WTC11 (cell line): ENCODE data around the gene HNRNPR. TPM values are rescaled to one million over a fixed set of nuclear protein-coding genes. Genes with fewer than 3 reads are reported as not detected.

Experiments
- ATAC-seq: fragments of 200-7000 bp; cut with Tn5 transposase; 2 replicates; pipeline ENCODE4 v1.10.0; 2021; ENCODE audit warnings: mild to moderate bottlenecking, moderate library complexity
- CTCF ChIA-PET: fragments of 300-600 bp; sonication (Branson Sonifier 250); formaldehyde crosslinking; loops from one replicate; lab custom pipeline; 2021; ENCODE audit warnings: antibody characterized with exemption; lab: Charles Lee
- POLR2A ChIA-PET: fragments of 350-600 bp; sonication (Branson Sonifier 250); formaldehyde crosslinking; loops from one replicate; lab custom pipeline; 2021; ENCODE audit warnings: antibody characterized with exemption; lab: Charles Lee
- DNase-seq: peaks from one replicate; pipeline ENCODE4 v3.0.0; 2021; ENCODE audit warnings: low spot score
- H3K27ac Mint-ChIP-seq: 2 replicates; pipeline ENCODE4 v1.8.0; 2021; ENCODE audit warnings: mixed read lengths
- H3K27me3 Mint-ChIP-seq: 2 replicates; pipeline ENCODE4 v1.8.0; 2021; ENCODE audit warnings: low read depth, mild to moderate bottlenecking, moderate library complexity, mixed read lengths
- H3K36me3 Mint-ChIP-seq: 2 replicates; pipeline ENCODE4 v1.8.0; 2021; ENCODE audit warnings: mixed read lengths
- H3K4me1 Mint-ChIP-seq: 2 replicates; pipeline ENCODE4 v1.8.0; 2022; ENCODE audit warnings: mixed read lengths
- H3K4me3 Mint-ChIP-seq: 2 replicates; pipeline ENCODE4 v1.8.0; 2021; ENCODE audit warnings: mild to moderate bottlenecking, moderate library complexity, mixed read lengths
- H3K9me3 Mint-ChIP-seq: 2 replicates; pipeline ENCODE4 v1.8.0; 2021; ENCODE audit warnings: mixed read lengths
- GABPB1 ChIP-seq: sonication (generic); formaldehyde crosslinking; IDR thresholded peaks from 2 replicates; pipeline ENCODE4 v1.8.1; 2023; ENCODE audit warnings: mild to moderate bottlenecking, missing genetic modification reagents
- NFATC4 ChIP-seq: fragments of 250-450 bp; sonication (Bioruptor Pico); IDR thresholded peaks from 2 replicates; pipeline ENCODE4 v1.9.0; 2021; ENCODE audit warnings: mild to moderate bottlenecking
- NR2C2 ChIP-seq: sonication (generic); formaldehyde crosslinking; IDR thresholded peaks from 2 replicates; pipeline ENCODE4 v1.8.0; 2022; ENCODE audit warnings: mild to moderate bottlenecking, missing genetic modification reagents
- PRRX2 ChIP-seq: fragments of 250-450 bp; sonication (Bioruptor Pico); IDR thresholded peaks from 2 replicates; pipeline ENCODE4 v1.8.0; 2021; ENCODE audit warnings: mild to moderate bottlenecking
- SMAD3 ChIP-seq: sonication (generic); formaldehyde crosslinking; IDR thresholded peaks from 2 replicates; pipeline ENCODE4 v1.8.0; 2022; ENCODE audit warnings: missing genetic modification reagents, mild to moderate bottlenecking, borderline replicate concordance
- TP53 ChIP-seq: sonication (generic); formaldehyde crosslinking; IDR thresholded peaks from 2 replicates; pipeline ENCODE4 v1.8.1; 2023; ENCODE audit warnings: mild to moderate bottlenecking, missing genetic modification reagents
- ZNF219 ChIP-seq: sonication (generic); formaldehyde crosslinking; IDR thresholded peaks from 2 replicates; pipeline ENCODE4 v1.8.0; 2023; ENCODE audit warnings: missing genetic modification reagents, mild to moderate bottlenecking, borderline replicate concordance
- ZNF232 ChIP-seq: sonication (generic); formaldehyde crosslinking; IDR thresholded peaks from 2 replicates; pipeline ENCODE4 v1.8.0; 2022; ENCODE audit warnings: mild to moderate bottlenecking, missing genetic modification reagents
- total RNA-seq: library from RNA; stranded (reverse); gene quantifications from 3 replicates; pipeline ENCODE4 v1.2.3, GENCODE V29; 2021
- TF ChIP-seq, protein P1 (sequence below): sonication (generic); formaldehyde crosslinking; IDR thresholded peaks from 2 replicates; pipeline ENCODE4 v1.8.0; 2022; ENCODE audit warnings: mild to moderate bottlenecking, missing genetic modification reagents
- TF ChIP-seq, protein P2 (sequence below): fragments of 250-450 bp; sonication (Bioruptor Pico); IDR thresholded peaks from 2 replicates; pipeline ENCODE4 v2.1.2; 2022; ENCODE audit warnings: mild to moderate bottlenecking, moderate library complexity
- TF ChIP-seq, protein P3 (sequence below): sonication (generic); formaldehyde crosslinking; IDR thresholded peaks from 2 replicates; pipeline ENCODE4 v1.8.1; 2022; ENCODE audit warnings: missing genetic modification reagents, borderline replicate concordance
- TF ChIP-seq, protein P4 (sequence below): fragments of 250-450 bp; sonication (Bioruptor Pico); IDR thresholded peaks from 2 replicates; pipeline ENCODE4 v1.9.0; 2021; ENCODE audit warnings: moderate library complexity, mild to moderate bottlenecking, inconsistent platforms, borderline replicate concordance
- TF ChIP-seq, protein P5 (sequence below): sonication (generic); formaldehyde crosslinking; IDR thresholded peaks from 2 replicates; pipeline ENCODE4 v1.8.1; 2023; ENCODE audit warnings: mild to moderate bottlenecking, missing genetic modification reagents, moderate library complexity
- TF ChIP-seq, protein P6 (sequence below): sonication (generic); formaldehyde crosslinking; IDR thresholded peaks from 2 replicates; pipeline ENCODE4 v1.8.1; 2023; ENCODE audit warnings: mild to moderate bottlenecking, moderate library complexity, missing genetic modification reagents

The HNRNPR gene
- total RNA-seq, 1 experiment from 2014 or later, result 178 TPM

DNA sequence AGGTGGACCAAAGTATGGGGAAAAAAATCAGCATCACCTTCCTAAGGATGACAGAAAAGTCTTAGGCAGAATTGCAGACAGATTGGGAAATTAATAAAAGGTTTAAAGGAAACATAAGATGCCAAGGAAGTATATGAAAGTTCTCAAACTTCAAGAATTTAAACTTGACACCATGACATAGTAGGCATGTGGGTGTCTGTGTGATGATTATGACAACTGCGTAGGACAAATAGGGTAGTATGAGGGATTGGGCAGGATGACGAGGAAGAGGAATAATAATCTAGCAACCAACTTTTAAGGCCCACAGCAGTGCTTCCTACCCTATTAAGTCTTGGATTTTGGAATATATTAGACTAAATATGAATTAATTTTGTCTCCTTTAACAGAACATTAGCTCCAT, 52.4 kb downstream of the HNRNPR start:
- Mint-ChIP-seq H3K9me3 (no peaks in the 10 kb centered on the region), H3K36me3 (peaks cover 7% of the 10 kb centered on the region), H3K27ac (no peak overlapping the region), H3K4me3 (no peak overlapping the region), H3K4me1 (no peaks in the 10 kb centered on the region), H3K27me3 (no peaks in the 10 kb centered on the region)
- CTCF ChIA-PET, result no interaction called here
- ATAC-seq (no peak), DNase-seq (no peak)
- TF ChIP-seq NR2C2 (CRISPR knock-in tag) (no peak), GABPB1 (no peak), SMAD3 (CRISPR knock-in tag) (no peak), ZNF232 (CRISPR knock-in tag) (no peak), PRRX2 (no peak)
- TF ChIP-seq, protein P1, sequence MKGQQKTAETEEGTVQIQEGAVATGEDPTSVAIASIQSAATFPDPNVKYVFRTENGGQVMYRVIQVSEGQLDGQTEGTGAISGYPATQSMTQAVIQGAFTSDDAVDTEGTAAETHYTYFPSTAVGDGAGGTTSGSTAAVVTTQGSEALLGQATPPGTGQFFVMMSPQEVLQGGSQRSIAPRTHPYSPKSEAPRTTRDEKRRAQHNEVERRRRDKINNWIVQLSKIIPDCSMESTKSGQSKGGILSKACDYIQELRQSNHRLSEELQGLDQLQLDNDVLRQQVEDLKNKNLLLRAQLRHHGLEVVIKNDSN (CRISPR knock-in tag), result no peak
- TF ChIP-seq, protein P2, sequence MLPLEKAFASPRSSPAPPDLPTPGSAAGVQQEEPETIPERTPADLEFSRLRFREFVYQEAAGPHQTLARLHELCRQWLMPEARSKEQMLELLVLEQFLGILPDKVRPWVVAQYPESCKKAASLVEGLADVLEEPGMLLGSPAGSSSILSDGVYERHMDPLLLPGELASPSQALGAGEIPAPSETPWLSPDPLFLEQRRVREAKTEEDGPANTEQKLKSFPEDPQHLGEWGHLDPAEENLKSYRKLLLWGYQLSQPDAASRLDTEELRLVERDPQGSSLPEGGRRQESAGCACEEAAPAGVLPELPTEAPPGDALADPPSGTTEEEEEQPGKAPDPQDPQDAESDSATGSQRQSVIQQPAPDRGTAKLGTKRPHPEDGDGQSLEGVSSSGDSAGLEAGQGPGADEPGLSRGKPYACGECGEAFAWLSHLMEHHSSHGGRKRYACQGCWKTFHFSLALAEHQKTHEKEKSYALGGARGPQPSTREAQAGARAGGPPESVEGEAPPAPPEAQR (CRISPR knock-in tag), result no peak
- TF ChIP-seq, protein P3, sequence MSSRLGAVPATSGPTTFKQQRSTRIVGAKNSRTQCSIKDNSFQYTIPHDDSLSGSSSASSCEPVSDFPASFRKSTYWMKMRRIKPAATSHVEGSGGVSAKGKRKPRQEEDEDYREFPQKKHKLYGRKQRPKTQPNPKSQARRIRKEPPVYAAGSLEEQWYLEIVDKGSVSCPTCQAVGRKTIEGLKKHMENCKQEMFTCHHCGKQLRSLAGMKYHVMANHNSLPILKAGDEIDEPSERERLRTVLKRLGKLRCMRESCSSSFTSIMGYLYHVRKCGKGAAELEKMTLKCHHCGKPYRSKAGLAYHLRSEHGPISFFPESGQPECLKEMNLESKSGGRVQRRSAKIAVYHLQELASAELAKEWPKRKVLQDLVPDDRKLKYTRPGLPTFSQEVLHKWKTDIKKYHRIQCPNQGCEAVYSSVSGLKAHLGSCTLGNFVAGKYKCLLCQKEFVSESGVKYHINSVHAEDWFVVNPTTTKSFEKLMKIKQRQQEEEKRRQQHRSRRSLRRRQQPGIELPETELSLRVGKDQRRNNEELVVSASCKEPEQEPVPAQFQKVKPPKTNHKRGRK, result no peak
- TF ChIP-seq, protein P4, sequence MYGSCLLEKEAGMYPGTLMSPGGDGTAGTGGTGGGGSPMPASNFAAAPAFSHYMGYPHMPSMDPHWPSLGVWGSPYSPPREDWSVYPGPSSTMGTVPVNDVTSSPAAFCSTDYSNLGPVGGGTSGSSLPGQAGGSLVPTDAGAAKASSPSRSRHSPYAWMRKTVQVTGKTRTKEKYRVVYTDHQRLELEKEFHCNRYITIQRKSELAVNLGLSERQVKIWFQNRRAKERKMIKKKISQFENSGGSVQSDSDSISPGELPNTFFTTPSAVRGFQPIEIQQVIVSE (CRISPR knock-in tag), result no peak
- POLR2A ChIA-PET, result no interaction called here

DNA sequence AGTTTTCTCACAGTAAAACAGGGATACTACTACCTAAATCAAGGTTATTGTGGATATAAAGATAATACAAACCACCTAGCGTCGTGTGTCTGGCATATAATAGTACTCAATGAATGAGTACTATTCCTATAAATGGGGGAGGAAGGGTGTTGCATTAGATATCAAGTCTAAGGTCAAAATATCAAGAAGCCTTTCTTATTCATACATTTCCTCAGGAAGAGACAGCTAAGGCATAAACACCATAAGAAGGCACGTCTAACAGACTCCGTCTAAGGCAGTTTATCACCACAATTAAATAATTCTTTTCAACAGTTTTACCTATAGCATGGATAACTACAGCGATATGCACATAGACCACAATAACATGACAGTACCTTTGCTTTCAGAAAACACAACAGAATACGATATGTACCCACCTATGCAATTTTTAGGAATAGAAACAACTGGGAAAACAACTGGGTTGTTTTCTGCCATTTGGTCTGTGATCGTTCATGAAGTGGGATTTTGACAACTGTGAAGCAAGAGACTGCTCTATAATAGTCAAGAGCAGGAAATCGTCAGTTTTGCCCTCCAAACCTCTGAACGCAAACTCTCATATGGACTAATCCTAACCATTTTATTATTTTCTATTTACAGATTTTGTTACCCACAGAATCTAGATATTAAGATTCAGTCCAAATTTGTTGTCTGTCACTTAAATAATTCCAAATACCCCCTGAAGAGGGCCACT, 53.1 kb downstream of the HNRNPR start:
- Mint-ChIP-seq H3K27me3 (no peaks in the 10 kb centered on the region), H3K27ac (no peak overlapping the region), H3K4me1 (no peaks in the 10 kb centered on the region), H3K4me3 (no peak overlapping the region), H3K36me3 (peaks cover 11% of the 10 kb centered on the region)
- ChIA-PET CTCF (no interaction called here), POLR2A (no interaction called here)
- DNase-seq (no peak), ATAC-seq (no peak)
- TF ChIP-seq ZNF219 (CRISPR knock-in tag), result no peak
- TF ChIP-seq, all 79 proteins: peak for 0
- H3K9me3 Mint-ChIP-seq, result no peaks in the 10 kb centered on the region

DNA sequence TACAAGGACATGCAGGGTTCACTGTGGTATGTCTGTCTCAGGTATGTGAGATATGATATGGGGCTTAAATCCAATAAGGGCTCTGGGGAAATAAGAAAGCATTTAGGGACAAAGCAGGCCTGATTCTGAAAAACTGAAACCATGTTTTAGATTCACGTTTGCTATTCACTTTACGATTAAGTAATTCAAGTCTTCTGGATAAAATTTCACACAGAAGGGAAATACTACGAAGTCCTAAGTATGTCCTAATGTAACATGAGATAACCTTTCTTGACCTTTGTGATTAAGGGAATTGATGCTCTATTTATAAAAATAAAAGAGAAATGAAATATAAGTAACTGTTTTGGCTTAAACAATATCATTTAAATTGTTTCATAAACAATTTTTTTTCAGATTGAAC, 55.4 kb downstream of the HNRNPR start:
- H3K27ac Mint-ChIP-seq, result no peak overlapping the region
- H3K36me3 Mint-ChIP-seq, result peaks cover 21% of the 10 kb centered on the region
- DNase-seq, result no peak
- CTCF ChIA-PET, result no interaction called here
- no peak overlapping the region for H3K4me3 Mint-ChIP-seq
- POLR2A ChIA-PET, result no interaction called here
- ATAC-seq, result no peak
- TF ChIP-seq, protein P5, sequence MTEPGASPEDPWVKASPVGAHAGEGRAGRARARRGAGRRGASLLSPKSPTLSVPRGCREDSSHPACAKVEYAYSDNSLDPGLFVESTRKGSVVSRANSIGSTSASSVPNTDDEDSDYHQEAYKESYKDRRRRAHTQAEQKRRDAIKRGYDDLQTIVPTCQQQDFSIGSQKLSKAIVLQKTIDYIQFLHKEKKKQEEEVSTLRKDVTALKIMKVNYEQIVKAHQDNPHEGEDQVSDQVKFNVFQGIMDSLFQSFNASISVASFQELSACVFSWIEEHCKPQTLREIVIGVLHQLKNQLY (CRISPR knock-in tag), result no peak
- TF ChIP-seq NFATC4 (no peak), TP53 (CRISPR knock-in tag) (no peak)
- TF ChIP-seq, protein P3, result no peak
- TF ChIP-seq, protein P6, sequence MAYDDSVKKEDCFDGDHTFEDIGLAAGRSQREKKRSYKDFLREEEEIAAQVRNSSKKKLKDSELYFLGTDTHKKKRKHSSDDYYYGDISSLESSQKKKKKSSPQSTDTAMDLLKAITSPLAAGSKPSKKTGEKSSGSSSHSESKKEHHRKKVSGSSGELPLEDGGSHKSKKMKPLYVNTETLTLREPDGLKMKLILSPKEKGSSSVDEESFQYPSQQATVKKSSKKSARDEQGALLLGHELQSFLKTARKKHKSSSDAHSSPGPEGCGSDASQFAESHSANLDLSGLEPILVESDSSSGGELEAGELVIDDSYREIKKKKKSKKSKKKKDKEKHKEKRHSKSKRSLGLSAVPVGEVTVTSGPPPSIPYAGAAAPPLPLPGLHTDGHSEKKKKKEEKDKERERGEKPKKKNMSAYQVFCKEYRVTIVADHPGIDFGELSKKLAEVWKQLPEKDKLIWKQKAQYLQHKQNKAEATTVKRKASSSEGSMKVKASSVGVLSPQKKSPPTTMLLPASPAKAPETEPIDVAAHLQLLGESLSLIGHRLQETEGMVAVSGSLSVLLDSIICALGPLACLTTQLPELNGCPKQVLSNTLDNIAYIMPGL, result no peak
- TF ChIP-seq, all 79 proteins: peak for 0
- Mint-ChIP-seq H3K4me1 (no peaks in the 10 kb centered on the region), H3K9me3 (no peaks in the 10 kb centered on the region), H3K27me3 (no peaks in the 10 kb centered on the region)
